Endothelial cell of umbilical vein (primary cell): ENCODE results near the gene UBASH3B.

Experiments
- EZH2 ChIP-seq: IDR thresholded peaks from 2 replicates; pipeline ENCODE4 v1.6.1; 2012; ENCODE audit warnings: borderline replicate concordance, low read depth, mild to moderate bottlenecking, moderate library complexity, low read length, inconsistent platforms; ENCODE audit not compliant: severe bottlenecking
- MYC ChIP-seq: IDR thresholded peaks from one replicate; pipeline ENCODE4 v1.6.1; 2011; ENCODE audit warnings: mild to moderate bottlenecking, low read depth, low read length
- POLR2A ChIP-seq: IDR thresholded peaks from 2 replicates; pipeline ENCODE4 v1.6.1; 2012; ENCODE audit warnings: low read depth, mild to moderate bottlenecking, control low read depth, low read length
- POLR2AphosphoS5 ChIP-seq: IDR thresholded peaks from 2 replicates; pipeline ENCODE4 v1.6.1; 2012; ENCODE audit warnings: low read depth, mild to moderate bottlenecking, control low read depth, low read length, moderate library complexity; ENCODE audit not compliant: insufficient read depth
- TF ChIP-seq, protein P1 (sequence below), 2 donors: IDR thresholded peaks; 1 replicate in 1 of 2; 2 replicates in 1 of 2; pipeline ENCODE4 v1.5.1; 2011; ENCODE audit warnings: low read length in 2 of 2, mild to moderate bottlenecking in 2 of 2, moderate library complexity in 2 of 2, control low read depth in 1 of 2, inconsistent platforms in 1 of 2, low read depth in 1 of 2; ENCODE audit not compliant: insufficient read depth in 1 of 2; ENCODE audit errors: extremely low read depth in 1 of 2

DNA sequence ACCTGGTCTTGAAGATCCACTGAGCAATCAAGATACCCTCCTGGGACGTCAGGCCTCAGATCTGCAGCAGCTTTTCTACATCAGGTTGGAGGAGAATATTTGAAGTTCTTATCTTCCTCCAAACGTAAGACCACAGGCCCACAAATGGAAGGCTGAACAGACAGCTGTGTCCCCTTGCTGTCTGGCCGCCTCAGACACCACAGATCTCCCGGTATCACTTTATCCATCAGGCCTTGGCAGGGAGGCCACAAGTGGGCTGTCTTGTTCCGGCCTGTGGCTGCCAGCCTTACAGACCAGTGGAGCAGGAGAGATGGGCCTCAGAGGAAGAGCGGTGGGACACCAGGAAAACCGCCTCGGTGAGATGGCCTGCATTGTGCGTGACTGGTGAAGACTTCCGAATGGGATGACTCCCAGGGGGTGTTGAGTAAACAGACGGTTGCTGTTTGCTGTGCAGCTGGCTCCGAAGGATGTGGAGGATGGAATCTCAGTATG, 15.9 kb downstream of the UBASH3B start:
- TF ChIP-seq POLR2AphosphoS5 (no peak), POLR2A (no peak), EZH2 (no peak), MYC (no peak)
- TF ChIP-seq, protein P1, sequence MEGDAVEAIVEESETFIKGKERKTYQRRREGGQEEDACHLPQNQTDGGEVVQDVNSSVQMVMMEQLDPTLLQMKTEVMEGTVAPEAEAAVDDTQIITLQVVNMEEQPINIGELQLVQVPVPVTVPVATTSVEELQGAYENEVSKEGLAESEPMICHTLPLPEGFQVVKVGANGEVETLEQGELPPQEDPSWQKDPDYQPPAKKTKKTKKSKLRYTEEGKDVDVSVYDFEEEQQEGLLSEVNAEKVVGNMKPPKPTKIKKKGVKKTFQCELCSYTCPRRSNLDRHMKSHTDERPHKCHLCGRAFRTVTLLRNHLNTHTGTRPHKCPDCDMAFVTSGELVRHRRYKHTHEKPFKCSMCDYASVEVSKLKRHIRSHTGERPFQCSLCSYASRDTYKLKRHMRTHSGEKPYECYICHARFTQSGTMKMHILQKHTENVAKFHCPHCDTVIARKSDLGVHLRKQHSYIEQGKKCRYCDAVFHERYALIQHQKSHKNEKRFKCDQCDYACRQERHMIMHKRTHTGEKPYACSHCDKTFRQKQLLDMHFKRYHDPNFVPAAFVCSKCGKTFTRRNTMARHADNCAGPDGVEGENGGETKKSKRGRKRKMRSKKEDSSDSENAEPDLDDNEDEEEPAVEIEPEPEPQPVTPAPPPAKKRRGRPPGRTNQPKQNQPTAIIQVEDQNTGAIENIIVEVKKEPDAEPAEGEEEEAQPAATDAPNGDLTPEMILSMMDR (IDR thresholded peaks at IDR 0.05; ENCODE audit: extremely low read depth in 1 of 2, insufficient read depth in 1 of 2, low read depth in 1 of 2, low read length in 2 of 2): no peak
